ENCODE results near the gene HSPA4L.

DNA sequence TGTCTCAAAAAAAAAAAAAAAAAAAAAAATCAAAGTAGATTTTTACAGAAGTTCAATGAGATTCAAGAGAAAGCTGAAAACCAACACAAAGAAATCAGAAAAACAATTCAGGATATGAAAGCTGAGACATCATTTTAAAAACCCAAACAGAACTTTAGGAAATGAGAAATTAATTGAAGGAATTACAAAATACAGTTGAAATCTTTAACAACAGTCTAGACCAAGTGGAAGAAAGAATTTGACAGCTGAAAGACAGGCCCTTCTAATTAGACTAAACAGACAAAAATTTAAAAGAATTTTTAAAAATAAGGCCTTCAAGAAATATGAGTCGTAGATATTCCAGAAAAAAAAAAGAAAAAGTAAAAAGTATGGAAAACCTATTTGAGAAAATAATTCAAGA lies 64.6 kb downstream of the HSPA4L start:
- TF ChIP-seq, protein P1, sequence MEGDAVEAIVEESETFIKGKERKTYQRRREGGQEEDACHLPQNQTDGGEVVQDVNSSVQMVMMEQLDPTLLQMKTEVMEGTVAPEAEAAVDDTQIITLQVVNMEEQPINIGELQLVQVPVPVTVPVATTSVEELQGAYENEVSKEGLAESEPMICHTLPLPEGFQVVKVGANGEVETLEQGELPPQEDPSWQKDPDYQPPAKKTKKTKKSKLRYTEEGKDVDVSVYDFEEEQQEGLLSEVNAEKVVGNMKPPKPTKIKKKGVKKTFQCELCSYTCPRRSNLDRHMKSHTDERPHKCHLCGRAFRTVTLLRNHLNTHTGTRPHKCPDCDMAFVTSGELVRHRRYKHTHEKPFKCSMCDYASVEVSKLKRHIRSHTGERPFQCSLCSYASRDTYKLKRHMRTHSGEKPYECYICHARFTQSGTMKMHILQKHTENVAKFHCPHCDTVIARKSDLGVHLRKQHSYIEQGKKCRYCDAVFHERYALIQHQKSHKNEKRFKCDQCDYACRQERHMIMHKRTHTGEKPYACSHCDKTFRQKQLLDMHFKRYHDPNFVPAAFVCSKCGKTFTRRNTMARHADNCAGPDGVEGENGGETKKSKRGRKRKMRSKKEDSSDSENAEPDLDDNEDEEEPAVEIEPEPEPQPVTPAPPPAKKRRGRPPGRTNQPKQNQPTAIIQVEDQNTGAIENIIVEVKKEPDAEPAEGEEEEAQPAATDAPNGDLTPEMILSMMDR (IDR thresholded peaks at IDR 0.05), result no peak
- no peak for TF ChIP-seq EZH2 (IDR thresholded peaks at IDR 0.05; ENCODE audit: borderline replicate concordance, insufficient read depth, low read depth, low read length, poor library complexity, severe bottlenecking)
